ENCODE data around the gene FAM163A.

Gene FAM163A

GRCh38 chr1:179860652-179861051 lies 117.6 kb downstream of the FAM163A start:
- no peak for DNase-seq

GRCh38 chr1:179865377-179865776 lies 122.3 kb downstream of the FAM163A start:
- no peak for DNase-seq

Measured in eye (tissue), 1 donor.